SK-N-SH (cell line): ENCODE data around the gene PER2.

Experiments used
- CHD2 ChIP-seq: fragments of 150-350 bp; IDR thresholded peaks from 2 replicates; pipeline ENCODE4 v1.6.1; 2018; ENCODE audit warnings: low read length; ENCODE audit not compliant: partially characterized antibody
- CTCF ChIP-seq: fragments of 200-600 bp; sonication (generic); IDR thresholded peaks from 2 replicates; pipeline ENCODE4 v1.6.1; 2017; ENCODE audit warnings: antibody characterized with exemption, mild to moderate bottlenecking, moderate library complexity
- RFX5 ChIP-seq: IDR thresholded peaks from 2 replicates; pipeline ENCODE4 v1.6.1; 2012; ENCODE audit warnings: mild to moderate bottlenecking, improper control_type of control experiment, low read length
- SIN3A ChIP-seq: IDR thresholded peaks from 2 replicates; pipeline ENCODE4 v1.6.1; 2012; ENCODE audit warnings: low read depth, mild to moderate bottlenecking, low read length, moderate library complexity, borderline replicate concordance
- TAF1 ChIP-seq: IDR thresholded peaks from 2 replicates; pipeline ENCODE4 v1.6.1; 2012; ENCODE audit warnings: low read depth, mild to moderate bottlenecking, low read length, moderate library complexity, borderline replicate concordance
- TEAD4 ChIP-seq: IDR thresholded peaks from 2 replicates; pipeline ENCODE4 v1.4.0; 2012; ENCODE audit warnings: mild to moderate bottlenecking, borderline replicate concordance; ENCODE audit not compliant: insufficient read depth

GRCh38 chr2:238334885-238335284 lies 46.5 kb upstream of the PER2 start:
- no peak for TF ChIP-seq TEAD4
- no peak for TF ChIP-seq CHD2
- no peak for TF ChIP-seq CTCF
- TF ChIP-seq TAF1: no peak
- TF ChIP-seq RFX5: no peak
- TF ChIP-seq SIN3A: no peak
